Suprapubic skin (tissue), 4 donors: ENCODE results near the gene TGFB1I1. TPM values are rescaled to one million over a fixed set of nuclear protein-coding genes. Genes with fewer than 3 reads are reported as not detected.
A peak's percentile ranks its signal among the peaks of the same experiment; 100 is the strongest.
"Not testable (repeated sequence)": the region's sequence is repeated elsewhere in the genome, so short reads cannot be mapped to it uniquely, and the experiment has no call there.

Experiments
- DNase-seq, 2 donors: peaks; one replicate each; pipeline ENCODE4 v3.0.0-alpha.2; 2019; ENCODE audit warnings: low spot score in 2 of 2
- H3K27ac ChIP-seq: fragments of 200-600 bp; sonication (generic); one replicate; pipeline ENCODE4 v1.5.1; 2019
- H3K27me3 ChIP-seq: fragments of 200-600 bp; sonication (generic); one replicate; pipeline ENCODE4 v1.5.1; 2019
- H3K36me3 ChIP-seq: fragments of 200-600 bp; sonication (generic); one replicate; pipeline ENCODE4 v1.5.1; 2019
- H3K4me1 ChIP-seq: fragments of 200-600 bp; sonication (generic); one replicate; pipeline ENCODE4 v1.5.1; 2019
- H3K4me3 ChIP-seq: fragments of 200-600 bp; sonication (generic); one replicate; pipeline ENCODE4 v1.5.1; 2019; ENCODE audit warnings: mild to moderate bottlenecking
- H3K9me3 ChIP-seq: fragments of 200-600 bp; sonication (generic); one replicate; pipeline ENCODE4 v1.5.1; 2019
- CTCF ChIP-seq, 2 donors: fragments of 200-600 bp in 1 of 2; fragments of 450-650 bp in 1 of 2; sonication (generic) in 1 of 2; IDR thresholded peaks; one replicate each; pipeline ENCODE4 v1.5.1; 2016 to 2019; ENCODE audit warnings: antibody characterized with exemption in 2 of 2, mild to moderate bottlenecking in 1 of 2, moderate library complexity in 1 of 2
- EP300 ChIP-seq: sonication (generic); formaldehyde crosslinking; IDR thresholded peaks from one replicate; pipeline ENCODE4 v1.6.1; 2017; ENCODE audit warnings: antibody characterized with exemption
- POLR2A ChIP-seq, 2 donors: fragments of 450-650 bp; IDR thresholded peaks; one replicate each; pipeline ENCODE4 v1.6.1; 2017; ENCODE audit warnings: antibody characterized with exemption in 2 of 2, mild to moderate bottlenecking in 2 of 2, moderate library complexity in 2 of 2
- POLR2AphosphoS5 ChIP-seq, 3 donors: sonication (generic); formaldehyde crosslinking; IDR thresholded peaks; one replicate each; pipeline ENCODE4 v1.6.1; 2017; ENCODE audit warnings: antibody characterized with exemption in 3 of 3
- WGBS: methylation state at CpG from one replicate; pipeline ENCODE4 v1.1.5; 2018; 5-methylcytosine and 5-hydroxymethylcytosine counted together
- total RNA-seq, 4 donors: library from RNA; depleted of rRNA; stranded (reverse); fragments of >200 nt; gene quantifications; one replicate each; pipeline ENCODE4 v1.1.0, GENCODE V29; 2016

TGFB1I1 gene
- total RNA-seq, 4 donors from 2014 or later = 13.2 to 18.8 (median 14.6) TPM

GRCh38 chr16:31501966-31502348 lies 30.0 kb downstream of the TGFB1I1 start:
- H3K27ac ChIP-seq = no peak overlapping the region
- TF ChIP-seq EP300 (no peak), CTCF (IDR thresholded peaks at IDR 0.05) (no peak)
- no peak for DNase-seq
- H3K27me3 ChIP-seq = no peaks in the 10 kb centered on the region
- 78% methylated on average over 4 of the region's 4 CpGs for WGBS
- H3K4me3 ChIP-seq = no peak overlapping the region
- H3K36me3 ChIP-seq = peaks cover 35% of the 10 kb centered on the region
- no peaks in the 10 kb centered on the region for H3K9me3 ChIP-seq
- H3K4me1 ChIP-seq = peaks cover 12% of the 10 kb centered on the region

- Histone ChIP-seq H3K9me3 (no peaks in the 10 kb centered on the region), H3K36me3 (peaks cover 27% of the 10 kb centered on the region), H3K27me3 (no peaks in the 10 kb centered on the region), H3K4me1 (peaks cover 20% of the 10 kb centered on the region), H3K4me3 (no peak overlapping the region), H3K27ac (no peak overlapping the region)
- no peak for DNase-seq
- no peak for TF ChIP-seq POLR2A (IDR thresholded peaks at IDR 0.05)
- no peak for TF ChIP-seq POLR2AphosphoS5 (IDR thresholded peaks at IDR 0.05)
- TF ChIP-seq EP300 = no peak
- TF ChIP-seq CTCF (IDR thresholded peaks at IDR 0.05) = no peak
These were observed 31.0 kb downstream of the TGFB1I1 start for GRCh38 chr16:31502981-31503380.

DNA sequence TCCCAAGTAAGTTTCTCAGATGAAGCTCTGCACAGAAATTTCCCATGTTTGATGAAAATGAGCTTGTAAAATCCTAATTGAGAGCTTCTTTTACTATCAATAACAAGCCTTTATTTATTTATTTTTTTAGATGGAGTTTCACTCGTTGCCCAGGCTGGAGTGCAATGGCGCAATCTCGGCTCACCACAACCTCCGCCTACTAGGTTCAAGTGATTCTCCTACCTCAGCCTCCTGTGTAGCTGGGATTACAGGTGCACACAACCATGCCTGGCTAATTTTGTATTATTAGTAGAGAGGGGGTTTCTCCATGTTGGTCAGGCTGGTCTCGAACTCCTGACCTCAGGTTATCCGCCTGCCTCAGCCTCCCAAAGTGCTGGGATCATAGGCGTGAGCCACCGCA lies 31.6 kb downstream of the TGFB1I1 start:
- H3K27ac ChIP-seq, H3K27me3 ChIP-seq, DNase-seq, H3K9me3 ChIP-seq, H3K4me3 ChIP-seq: not testable (repeated sequence)
- 91% methylated on average over 8 of the region's 8 CpGs for WGBS
- H3K36me3 ChIP-seq = peaks cover 21% of the 10 kb centered on the region
- H3K4me1 ChIP-seq = peaks cover 20% of the 10 kb centered on the region

DNA sequence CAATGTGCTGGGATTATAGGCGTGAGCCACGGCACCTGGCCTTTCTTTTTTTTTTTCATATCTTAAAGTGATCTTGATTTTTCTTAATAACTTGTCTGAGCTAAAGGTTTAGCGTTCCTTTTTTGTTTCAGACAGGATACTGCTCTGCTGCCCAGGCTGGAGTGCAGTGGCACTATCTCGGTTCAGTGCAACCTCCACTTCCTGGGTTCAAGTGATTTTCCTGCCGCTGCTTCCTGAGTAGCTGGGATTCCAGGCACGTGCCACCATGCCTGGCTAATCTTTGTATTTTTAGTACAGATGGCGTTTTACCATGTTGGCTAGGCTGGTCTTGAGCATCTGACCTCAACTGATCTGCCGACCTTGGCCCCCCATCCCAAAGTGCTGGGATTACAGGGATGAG lies 32.2 kb downstream of the TGFB1I1 start:
- Histone ChIP-seq H3K27ac (no peak overlapping the region), H3K9me3 (no peaks in the 10 kb centered on the region), H3K36me3 (peaks cover 16% of the 10 kb centered on the region), H3K4me1 (peaks cover 25% of the 10 kb centered on the region), H3K4me3 (no peak overlapping the region), H3K27me3 (no peaks in the 10 kb centered on the region)
- 68% methylated on average over 8 of the region's 8 CpGs for WGBS
- no peak for TF ChIP-seq POLR2A (IDR thresholded peaks at IDR 0.05)
- no peak for TF ChIP-seq POLR2AphosphoS5 (IDR thresholded peaks at IDR 0.05)
- TF ChIP-seq CTCF (IDR thresholded peaks at IDR 0.05) = no peak
- TF ChIP-seq EP300 = no peak
- DNase-seq = no peak

- Histone ChIP-seq H3K9me3 (no peaks in the 10 kb centered on the region), H3K4me1 (peaks cover 31% of the 10 kb centered on the region), H3K27ac (no peak overlapping the region), H3K4me3 (no peak overlapping the region), H3K36me3 (peaks cover 6% of the 10 kb centered on the region), H3K27me3 (no peaks in the 10 kb centered on the region)
- 75% methylated on average over 4 of the region's 4 CpGs for WGBS
- no peak for DNase-seq
- TF ChIP-seq POLR2AphosphoS5 (IDR thresholded peaks at IDR 0.05) = no peak
- no peak for TF ChIP-seq CTCF (IDR thresholded peaks at IDR 0.05)
- no peak for TF ChIP-seq EP300
- TF ChIP-seq POLR2A (IDR thresholded peaks at IDR 0.05) = no peak
These were observed 33.5 kb downstream of the TGFB1I1 start for GRCh38 chr16:31505483-31505882.

GRCh38 chr16:31507617-31507928 lies 35.6 kb downstream of the TGFB1I1 start:
- H3K4me3 ChIP-seq = peak overlapping the region; percentile 78
- peak overlapping the region; percentile 89 for H3K27ac ChIP-seq
- 0% methylated on average over 12 of the region's 12 CpGs for WGBS
- no peaks in the 10 kb centered on the region for H3K9me3 ChIP-seq
- no peak for DNase-seq
- peaks cover 6% of the 10 kb centered on the region for H3K36me3 ChIP-seq
- H3K27me3 ChIP-seq = no peaks in the 10 kb centered on the region
- TF ChIP-seq POLR2A (IDR thresholded peaks at IDR 0.05) = no peak
- no peak for TF ChIP-seq POLR2AphosphoS5 (IDR thresholded peaks at IDR 0.05)
- no peak for TF ChIP-seq CTCF (IDR thresholded peaks at IDR 0.05)
- no peak for TF ChIP-seq EP300
- H3K4me1 ChIP-seq = peaks cover 31% of the 10 kb centered on the region
